ENCODE measurements around the gene PAIP2.
"Not testable (repeated sequence)": the region's sequence is repeated elsewhere in the genome, so short reads cannot be mapped to it uniquely, and the experiment has no call there.

PAIP2 gene

DNA sequence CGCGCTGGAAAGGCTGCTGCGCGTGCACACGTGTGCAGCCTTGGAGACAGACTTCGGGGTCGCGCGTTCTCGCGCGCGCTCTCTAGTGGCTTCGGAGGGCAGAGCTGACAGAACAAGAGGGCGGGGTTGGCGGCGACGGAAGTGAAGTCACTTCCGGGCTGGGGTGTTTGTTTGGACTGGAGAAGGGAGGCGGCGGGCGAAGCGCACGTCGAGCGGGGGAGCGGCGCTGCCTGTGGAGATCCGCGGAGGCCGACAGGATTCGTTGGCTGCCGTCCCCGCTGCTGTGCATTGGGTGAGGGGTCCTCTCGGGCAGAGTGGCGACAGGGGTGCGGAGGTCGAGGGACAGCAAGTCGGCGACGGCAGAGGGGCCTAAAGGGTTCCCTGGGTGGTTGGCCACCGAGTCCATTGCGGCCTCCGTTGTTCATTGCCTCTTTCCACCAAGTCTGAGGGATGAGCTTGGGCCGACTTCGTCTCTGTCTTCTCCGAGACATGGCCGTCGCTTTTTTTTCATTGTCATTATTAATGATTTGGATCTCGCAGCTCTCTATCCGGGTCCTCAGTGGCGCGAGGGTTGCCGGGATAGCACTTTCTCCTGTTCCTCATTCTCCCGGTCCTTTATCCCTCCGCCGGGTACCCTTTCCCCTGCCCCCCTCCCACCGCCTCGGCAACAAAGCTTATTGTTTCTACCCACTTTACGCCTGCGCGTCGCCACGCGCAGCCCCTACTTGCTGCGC lies at the start of gene PAIP2:
PAIP2 (plus strand) TSS at position 166 of the 734 bp plus-strand sequence. CDS start 21,931 bp downstream, outside the sequence.
- no peak for FAIRE-seq

- FAIRE-seq, result no peak
These were observed 48.5 kb upstream of the PAIP2 start for GRCh38 chr5:139293202-139293506.

DNA sequence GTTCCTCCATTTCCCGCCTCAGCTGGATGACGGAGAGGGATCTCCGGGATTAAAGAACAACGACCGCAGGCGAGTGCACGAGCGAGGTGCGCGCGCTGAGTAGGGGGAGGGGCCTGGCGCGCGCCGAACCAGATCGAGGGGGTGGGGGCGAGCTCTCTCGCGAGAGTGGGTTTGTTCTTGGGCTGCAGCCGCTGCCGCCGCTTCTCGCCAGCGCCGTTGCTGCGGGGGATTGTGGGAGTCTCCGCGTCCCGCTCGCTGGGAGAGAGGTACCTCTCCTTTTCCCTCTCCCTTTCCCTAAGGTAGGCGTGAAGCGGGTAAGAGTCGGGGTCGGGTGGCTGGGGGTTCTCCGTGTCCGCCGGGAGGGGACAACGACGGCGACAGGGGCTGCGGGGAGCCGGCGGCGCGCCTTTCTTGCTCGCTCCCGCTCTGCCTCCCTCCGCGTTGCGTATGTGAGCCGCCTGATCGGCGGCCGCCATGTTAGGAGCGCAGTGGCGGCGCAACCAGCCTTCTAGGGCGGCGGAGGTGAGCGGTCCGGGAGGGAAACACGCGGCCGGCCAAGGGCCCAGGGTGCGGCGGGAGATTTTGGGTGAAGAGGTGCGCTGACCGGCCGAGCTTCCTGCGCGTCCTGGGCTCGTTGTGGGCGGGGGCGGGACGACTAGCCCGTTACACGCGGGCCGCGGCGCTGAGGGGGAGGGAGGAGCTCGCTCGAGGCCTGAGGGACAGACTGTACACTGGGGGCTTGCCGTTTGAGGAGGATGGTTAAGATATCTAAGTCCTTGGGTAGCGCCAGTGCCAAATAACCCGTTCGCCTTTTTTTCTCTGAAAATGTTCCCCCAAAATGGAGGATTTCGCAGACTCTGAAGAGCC lies 47.9 kb upstream of the PAIP2 start, which contains the start of gene MATR3:
MATR3 (plus strand) TSS at position 234 of the 867 bp plus-strand sequence. CDS start 13,676 bp downstream, outside the sequence.
- no peak for FAIRE-seq

- FAIRE-seq, result no peak
These were observed 47.1 kb upstream of the PAIP2 start for GRCh38 chr5:139294374-139295165.

- no peak for FAIRE-seq
These were observed 46.2 kb upstream of the PAIP2 start for GRCh38 chr5:139295346-139296057.

DNA sequence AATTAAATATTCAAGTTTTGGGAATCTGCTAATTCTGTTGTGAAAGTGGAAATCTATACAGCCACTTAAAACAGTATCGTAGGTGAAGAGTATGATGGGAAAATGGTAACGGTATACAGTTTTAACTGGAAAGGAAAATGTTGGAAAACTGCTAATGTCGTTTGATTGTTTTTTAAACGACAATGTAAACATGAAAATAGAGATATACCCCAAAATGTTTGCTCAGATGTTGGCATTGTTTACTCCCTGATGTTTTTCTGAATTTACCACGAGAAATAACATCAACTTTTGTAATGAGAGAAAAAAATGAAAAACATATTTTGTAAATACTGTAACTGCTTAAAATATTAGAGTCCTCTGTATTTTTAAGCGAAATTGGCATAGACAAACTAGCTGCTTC lies 45.5 kb upstream of the PAIP2 start:
- no peak for FAIRE-seq

GRCh38 chr5:139296862-139297326 lies 44.8 kb upstream of the PAIP2 start:
- no peak for FAIRE-seq

DNA sequence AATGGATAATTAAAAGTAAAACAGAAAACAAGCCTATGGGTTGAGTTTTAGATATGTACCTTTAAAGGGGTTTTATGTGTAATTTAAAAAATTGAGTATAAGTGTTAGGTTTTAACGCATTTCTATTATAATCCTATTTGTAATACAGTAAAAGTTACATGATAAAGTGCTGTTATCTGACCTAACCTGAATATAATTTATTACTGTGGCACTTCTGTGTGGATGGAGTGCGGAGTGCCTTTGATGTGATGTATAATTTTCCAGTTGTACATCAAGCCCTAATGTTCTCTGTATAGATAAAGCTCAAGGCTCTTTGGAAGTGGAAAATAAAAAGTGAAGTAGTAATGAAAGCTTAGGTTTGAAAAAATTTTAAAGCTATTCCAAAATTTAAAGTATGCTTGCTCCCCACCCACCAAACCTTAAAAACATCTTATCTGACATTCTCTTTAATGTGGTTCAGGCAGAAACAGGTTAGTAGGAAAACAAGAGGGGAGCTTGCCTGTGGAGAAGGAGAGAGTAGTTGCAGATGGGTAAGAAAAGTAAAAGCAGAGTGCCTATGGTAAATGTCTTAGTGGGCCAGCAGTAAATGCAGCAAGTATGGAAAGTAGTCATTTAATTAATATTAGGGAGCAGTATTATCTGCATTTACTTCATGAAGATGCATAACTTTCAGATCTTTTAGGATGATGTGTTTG lies 44.1 kb upstream of the PAIP2 start:
- FAIRE-seq, result no peak

- FAIRE-seq, result no peak
These were observed 43.4 kb upstream of the PAIP2 start for GRCh38 chr5:139298242-139298641.

- FAIRE-seq, result no peak
These were observed 42.2 kb upstream of the PAIP2 start for GRCh38 chr5:139299486-139299885.

DNA sequence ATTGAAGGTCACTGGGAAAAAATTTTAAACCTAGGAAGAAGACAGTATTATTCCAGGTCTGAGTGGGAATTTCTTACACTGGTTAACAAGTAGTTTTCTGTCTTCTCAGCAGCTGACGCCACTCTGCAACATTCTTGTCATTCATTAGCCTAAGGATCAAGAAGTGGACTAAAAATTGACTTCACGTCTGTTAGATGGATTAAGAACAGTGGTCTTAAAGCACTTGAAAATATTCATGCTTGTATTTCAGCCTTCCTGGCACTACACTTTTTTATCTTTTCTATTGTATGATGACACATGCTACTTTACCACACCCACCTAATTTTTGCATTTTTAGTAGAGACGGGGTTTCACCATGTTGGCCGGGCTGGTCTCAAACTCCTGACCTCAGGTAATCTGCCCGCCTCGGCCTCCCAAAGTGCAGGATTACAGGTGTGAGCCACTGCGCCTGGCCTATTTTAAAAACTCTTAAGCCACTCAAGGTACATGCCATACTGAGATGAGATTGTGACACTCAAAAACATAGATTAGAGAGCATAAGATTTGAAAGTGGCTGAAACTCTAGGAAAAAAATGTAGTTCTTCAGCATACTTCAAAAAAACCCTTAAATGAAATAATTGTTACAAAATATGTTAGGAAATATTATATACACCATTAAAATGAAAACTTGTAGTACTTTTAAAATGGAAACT lies 39.7 kb upstream of the PAIP2 start:
- FAIRE-seq, result no peak

GRCh38 chr5:139304391-139305324 lies 37.0 kb upstream of the PAIP2 start:
- FAIRE-seq, result no peak

DNA sequence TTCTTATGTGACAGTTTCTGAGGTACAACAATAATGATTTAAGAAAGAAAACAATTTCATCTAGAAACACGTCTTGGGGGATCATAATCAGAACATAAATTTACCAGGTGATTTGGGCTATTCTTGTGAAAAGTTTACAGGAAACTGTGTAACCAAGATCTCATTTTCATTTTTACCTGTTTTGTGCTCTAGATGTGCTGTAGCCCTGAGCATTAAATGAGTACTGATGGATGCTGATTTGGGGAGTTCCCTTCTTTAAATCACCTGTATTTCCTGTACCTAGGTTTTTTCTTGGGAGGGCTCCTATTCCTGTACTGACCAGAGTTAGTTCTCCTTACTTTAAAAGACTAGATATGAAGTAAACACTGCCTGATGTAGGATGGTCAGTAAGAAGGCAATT lies 35.5 kb upstream of the PAIP2 start:
- FAIRE-seq, result no peak

DNA sequence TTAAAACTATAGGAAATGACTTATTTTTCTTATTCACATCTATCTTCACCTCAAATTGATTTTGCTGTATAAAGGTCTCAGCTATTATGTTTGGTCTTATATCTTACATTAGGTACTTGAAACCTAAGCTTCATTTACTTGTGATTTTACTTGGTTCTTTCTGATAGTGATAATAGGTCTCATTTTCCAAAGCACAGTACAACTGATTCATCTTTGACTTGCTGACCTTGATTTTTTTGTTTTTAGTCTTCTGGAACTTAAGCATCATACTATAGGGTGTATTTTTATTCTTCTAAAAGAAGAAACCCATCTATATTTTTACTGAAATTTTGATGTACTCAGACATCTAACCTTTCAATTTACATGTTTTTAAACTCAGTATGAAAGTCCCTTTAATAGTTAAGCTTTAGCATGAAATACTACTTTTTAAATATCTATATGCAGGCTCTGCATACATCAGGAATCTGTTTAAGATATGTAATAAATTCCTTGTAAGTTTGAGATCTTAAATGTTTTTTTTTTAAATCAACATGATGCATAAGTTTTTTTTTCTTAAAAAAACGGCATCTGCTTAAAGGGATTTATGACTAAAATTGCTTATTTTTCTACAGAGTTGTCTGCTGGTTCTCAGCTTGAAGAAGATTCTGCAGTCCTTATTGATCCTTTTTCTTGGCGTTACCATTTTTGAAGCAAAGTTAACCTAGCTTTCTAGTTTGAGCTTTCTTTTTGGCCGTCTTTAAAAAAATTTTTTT lies 34.9 kb upstream of the PAIP2 start:
- FAIRE-seq, result peak; percentile 5

DNA sequence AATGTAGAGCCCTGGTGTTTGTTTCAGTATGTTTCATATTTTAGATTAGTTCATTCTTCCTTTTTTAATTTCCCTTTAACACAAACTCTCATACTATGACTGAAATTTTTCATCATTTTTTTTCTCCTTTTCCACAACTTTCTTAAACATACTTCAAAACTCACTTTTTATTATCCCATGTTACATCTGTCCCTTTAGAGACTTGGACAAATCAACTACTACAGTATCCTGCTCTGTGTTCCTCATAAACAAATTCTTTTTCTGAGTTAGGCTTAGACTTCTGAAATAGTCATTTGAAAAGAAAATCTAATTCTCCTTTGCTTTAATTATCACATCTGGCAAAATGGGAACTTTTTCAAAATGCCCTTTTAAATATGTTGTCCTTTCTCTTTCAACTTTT lies 32.9 kb upstream of the PAIP2 start:
- FAIRE-seq, result no peak

DNA sequence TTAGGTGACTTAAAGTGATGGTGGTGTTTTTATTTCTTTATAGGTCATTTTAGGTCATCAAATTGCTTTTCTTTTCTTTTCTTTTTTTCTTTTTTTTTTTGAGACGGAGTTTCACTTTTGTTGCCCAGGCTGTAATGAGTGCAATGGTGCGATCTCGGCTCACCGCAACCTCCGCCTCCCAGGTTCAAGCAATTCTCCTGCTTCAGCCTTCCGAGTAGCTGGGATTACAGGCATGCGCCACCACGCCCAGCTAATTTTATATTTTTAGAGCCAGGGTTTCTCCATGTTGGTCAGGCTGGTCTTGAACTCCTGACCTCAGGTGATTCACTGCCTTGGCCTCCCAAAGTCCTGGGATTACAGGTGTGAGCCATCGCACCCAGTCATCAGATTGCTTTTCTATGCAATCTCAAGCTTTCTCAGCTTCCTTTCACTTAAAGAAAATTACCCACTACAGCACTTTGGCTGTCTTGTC lies 30.9 kb upstream of the PAIP2 start:
- FAIRE-seq, result not testable (repeated sequence)

DNA sequence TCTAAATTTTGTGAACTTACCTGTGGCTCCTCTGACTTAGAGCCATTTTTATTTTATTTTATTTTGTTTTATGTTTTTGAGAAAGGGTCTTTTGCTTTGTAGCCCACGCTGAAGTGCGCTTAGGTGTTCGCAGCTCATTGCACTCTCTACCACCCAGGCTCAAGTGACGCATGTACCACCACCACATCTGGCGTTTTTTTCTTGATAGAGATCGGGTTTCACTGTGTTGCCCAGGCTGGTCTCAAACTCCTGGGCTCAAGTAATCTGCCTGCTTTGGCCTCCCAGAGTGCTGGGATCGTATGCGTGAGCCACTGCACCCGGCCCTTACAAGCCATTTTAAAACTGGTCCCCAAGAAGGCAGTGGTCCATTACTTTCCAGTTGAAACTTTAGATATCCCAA lies 29.6 kb upstream of the PAIP2 start:
- no peak for FAIRE-seq

- no peak for FAIRE-seq
These were observed 27.4 kb upstream of the PAIP2 start for GRCh38 chr5:139314276-139314675.

DNA sequence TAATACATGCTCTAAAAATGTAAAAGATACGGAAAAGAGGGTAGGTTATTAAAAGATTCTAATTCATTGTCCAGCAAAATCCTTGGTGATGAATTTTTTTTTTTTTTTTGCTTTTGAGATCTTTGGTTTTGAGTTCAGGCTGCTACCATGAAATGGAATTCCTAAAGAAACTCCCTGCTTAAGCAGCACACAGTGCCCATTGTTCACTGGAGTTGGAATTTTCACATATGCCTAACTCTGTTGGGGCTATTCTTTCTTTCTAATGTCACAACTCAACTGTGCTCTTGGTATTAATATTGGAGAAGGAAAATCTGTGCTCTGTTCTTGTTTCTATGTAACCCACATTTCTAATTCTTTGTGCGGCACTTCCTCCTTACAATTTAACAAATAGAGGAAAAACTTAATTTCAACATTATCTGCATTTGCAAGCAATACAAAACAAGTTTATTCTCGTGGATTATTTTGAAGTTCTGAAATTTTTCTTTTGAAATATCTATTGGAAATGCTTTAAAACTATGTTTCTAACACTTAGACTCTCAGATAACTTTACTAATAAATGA lies 26.5 kb upstream of the PAIP2 start:
- FAIRE-seq, result no peak

All from colon (tissue), 2 donors.